GM18520 (cell line): ENCODE data around the gene TATDN3.
A peak's percentile ranks its signal among the peaks of the same experiment; 100 is the strongest.
"Not testable (repeated sequence)": the region's sequence is repeated elsewhere in the genome, so short reads cannot be mapped to it uniquely, and the experiment has no call there.

Source experiments
- ATAC-seq: cut with Tn5 transposase; IDR thresholded peaks from one replicate; pipeline ENCODE4 v1.9.1; 2021; ENCODE audit not compliant: unreplicated experiment

The TATDN3 gene

GRCh38 chr1:212774584-212774983 lies 17.1 kb upstream of the TATDN3 start:
- ATAC-seq: no peak

- ATAC-seq: no peak
Observed at GRCh38 chr1:212775241-212775640, 16.5 kb upstream of the TATDN3 start.

- ATAC-seq: no peak
Observed at GRCh38 chr1:212777151-212777550, 14.5 kb upstream of the TATDN3 start.

DNA sequence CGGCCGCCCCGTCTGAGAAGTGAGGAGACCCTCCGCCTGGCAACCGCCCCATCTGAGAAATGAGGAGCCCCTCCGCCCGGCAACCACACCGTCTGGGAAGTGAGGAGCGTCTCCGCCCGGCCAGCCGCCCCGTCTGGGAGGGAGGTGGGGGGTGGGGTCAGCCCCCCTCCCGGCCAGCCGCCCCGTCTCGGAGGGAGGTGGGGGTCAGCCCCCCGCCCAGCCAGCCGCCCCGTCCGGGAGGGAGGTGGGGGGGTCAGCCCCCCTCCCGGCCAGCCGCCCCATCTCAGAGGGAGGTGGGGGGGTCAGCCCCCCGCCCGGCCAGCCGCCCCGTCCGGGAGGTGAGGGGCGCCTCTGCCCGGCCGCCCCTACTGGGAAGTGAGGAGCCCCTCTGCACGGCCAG lies 12.6 kb upstream of the TATDN3 start:
- not testable (repeated sequence) for ATAC-seq

- ATAC-seq: no peak
Observed at GRCh38 chr1:212780759-212781158, 10.9 kb upstream of the TATDN3 start.

GRCh38 chr1:212781225-212781624 lies 10.5 kb upstream of the TATDN3 start:
- no peak for ATAC-seq

DNA sequence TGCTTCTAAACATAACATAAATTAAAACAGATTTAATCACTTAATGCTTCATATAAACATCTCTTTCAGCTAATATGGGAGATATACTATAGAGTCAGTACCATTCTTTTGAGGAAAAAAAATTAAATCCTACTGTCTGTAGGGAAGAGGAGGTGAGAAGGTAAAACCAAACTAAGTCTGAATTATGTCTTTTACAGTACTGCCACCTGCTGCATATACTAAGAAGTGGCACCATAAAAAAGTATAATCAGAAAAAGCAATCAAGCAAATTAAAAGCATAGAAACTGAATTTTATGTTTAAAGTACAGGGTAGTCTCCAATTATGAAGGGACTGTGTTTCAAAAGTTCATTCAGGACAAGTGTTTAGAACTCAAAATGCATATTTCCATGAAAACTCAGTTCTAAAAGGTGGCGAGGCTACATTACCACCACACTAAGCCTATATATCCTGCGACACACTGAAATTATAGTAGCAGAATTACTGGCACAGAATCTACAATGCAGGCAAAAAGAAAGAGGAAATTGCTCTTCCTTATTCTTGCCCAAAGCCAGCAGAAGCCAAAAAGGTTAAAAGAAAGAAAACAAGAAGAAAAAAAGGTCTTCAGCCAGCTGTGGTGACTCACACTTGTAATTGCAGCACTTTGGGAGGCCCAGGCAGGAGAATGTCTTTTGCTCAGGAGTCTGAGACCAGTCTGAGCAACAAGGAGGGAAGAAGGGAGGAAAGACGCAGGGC lies 9.1 kb upstream of the TATDN3 start:
- no peak for ATAC-seq

DNA sequence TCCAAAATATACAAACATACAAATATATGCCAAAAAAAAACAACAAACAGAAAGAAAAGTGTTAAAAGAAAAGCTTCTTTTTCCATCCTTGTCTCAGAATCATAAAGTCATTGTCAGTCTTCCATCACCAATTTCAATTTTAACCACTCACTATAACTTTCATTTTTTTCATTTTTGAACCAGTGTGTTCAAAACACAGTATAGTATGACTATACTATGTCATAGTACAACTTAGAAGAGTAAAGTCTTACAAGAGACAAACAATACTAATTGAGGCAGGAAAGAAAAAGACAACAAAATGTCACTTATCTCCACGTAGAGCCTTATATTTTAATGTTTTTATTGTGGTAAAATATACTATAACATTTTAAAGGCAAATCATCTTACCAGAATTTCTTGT lies 7.7 kb upstream of the TATDN3 start:
- ATAC-seq: no peak

DNA sequence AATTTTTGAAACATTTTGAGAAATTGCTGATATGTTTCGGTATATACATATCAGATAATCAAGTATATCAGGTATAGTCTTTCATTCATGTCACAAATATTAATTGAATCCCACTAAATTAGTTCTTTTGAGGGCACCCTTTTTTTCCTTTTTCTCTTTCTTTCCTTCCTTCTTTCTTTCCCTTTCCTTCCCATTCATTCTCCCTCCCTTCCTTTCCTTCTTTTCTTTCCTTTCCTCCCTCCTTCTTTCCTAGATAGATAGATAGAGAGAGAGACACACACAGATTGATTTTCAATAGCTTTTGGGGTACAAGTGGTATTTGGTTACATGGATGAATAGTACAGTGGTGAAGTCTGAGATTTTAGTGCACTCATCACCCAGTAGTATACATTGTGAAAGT lies 5.8 kb upstream of the TATDN3 start:
- no peak for ATAC-seq

- peak; percentile 17 for ATAC-seq
Observed at GRCh38 chr1:212791261-212791675, 426 bp upstream of the TATDN3 start.

DNA sequence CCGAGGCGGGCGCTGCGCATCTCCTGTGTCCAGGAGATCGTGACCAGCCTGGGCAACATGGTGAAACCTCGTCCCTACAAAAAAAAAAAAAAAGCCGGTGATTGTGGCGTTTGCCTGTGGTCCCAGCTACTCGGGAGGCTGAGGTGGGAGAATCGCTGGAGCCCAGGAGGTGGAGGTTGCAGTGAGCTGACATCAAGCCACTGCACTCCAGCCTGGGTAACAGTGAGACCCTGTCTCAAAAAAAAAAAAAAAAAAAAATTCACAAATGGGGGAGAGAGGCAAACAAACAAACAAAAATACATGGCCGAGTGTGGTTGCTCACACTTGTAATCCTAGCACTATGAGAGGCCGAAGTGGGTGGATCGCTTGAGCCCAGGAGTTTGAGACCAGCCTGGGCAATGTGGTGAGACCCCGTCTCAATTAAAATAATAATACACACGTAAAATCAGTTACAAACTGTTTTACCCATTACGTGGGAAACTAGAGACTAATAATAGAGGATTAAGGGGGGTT lies 758 bp downstream of the TATDN3 start:
- ATAC-seq: no peak

GRCh38 chr1:212794561-212795014 lies 2.9 kb downstream of the TATDN3 start:
- ATAC-seq: peak; percentile 68

GRCh38 chr1:212797681-212798080 lies 6.0 kb downstream of the TATDN3 start:
- no peak for ATAC-seq

DNA sequence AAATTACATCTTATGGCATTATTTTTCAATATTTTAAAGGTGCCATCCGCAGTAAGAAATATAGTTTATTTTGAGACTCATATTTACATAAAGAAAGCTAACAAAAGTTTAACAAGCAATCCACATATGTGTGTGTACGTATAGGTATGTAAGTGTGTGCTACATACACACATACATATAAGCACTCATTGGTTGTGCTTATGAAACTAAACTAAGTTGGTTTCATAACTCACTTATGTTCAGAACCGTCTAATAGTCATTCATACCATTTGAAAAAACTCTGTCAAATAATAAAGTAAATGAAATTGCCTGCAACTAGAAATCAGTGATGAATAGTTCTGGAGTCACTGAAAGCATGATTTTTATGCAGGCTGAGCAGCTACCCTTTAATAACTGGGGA lies 14.1 kb downstream of the TATDN3 start:
- no peak for ATAC-seq

GRCh38 chr1:212814537-212815334 lies 23.0 kb downstream of the TATDN3 start:
- ATAC-seq: no peak

DNA sequence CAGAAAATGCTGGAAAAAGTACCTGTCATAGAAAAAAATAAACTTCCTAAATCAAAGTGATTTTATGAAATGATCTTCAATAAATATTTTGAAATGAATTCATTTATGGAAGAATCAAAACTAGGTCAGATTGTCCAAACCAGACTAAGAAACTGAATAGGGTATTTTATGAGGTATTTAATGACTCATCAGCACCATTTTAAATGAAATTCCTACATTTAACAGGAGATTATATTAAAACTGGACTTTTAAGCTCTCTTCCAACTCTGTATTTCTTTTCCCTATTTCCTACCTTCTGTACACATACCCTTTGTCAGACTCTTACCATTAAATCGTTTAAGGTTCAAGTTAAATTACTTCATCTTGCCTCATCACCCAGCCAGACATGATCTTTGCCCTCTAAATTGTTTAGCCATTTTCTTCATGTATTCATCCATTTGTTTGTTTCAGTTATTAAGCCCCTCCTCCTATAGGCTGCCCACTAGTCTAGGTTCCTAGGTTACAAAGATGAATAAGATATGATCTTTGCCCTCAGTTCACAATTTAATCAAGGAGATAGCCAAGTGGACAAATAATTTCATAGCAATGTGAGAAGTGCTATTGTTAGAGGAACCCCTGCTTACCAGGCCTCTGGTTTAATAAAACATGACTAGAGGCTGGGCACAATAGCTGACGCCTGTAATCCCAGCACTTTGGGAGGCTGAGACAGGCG lies 25.0 kb downstream of the TATDN3 start:
- ATAC-seq: no peak

DNA sequence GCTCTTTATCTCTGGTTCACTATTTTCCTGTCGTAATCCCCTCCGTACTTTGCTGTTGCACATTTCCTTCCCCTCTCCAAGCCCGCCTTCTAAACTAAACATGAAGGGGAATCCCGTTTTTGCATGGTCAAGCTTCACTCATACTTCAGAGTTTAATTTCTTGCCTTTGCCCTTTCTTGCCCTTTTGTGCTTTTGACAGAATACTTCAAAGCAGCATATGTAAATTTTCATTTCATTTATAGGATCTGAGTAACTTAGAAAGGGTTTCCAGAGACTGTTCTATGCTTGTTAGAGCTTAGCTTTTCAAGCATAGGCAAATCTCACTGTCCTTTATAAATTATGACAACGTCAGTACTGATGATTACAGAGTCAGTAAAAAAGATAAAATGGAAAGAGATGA lies 28.0 kb downstream of the TATDN3 start:
- peak; percentile 49 for ATAC-seq

GRCh38 chr1:212820969-212821368 lies 29.3 kb downstream of the TATDN3 start:
- ATAC-seq: no peak

DNA sequence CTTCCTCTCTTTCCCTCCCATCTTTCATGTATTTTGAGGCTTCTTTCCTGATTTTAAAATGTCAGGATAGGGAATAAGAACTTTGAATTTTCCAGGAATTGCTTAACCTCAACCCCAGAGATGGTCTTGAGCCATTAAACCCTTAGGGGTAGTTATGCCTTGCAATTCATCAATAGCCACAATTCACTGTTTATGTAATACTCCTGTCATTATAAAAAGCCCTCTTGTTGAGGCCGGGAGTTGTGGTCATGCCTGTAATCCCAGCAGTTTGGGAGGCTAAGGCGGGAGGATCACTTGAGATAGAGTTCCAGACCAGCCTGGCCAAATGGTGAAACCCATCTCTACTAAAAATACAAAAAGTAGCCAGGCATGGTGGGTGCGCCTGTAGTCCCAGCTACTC lies 31.3 kb downstream of the TATDN3 start:
- no peak for ATAC-seq

GRCh38 chr1:212824201-212824600 lies 32.5 kb downstream of the TATDN3 start:
- no peak for ATAC-seq

DNA sequence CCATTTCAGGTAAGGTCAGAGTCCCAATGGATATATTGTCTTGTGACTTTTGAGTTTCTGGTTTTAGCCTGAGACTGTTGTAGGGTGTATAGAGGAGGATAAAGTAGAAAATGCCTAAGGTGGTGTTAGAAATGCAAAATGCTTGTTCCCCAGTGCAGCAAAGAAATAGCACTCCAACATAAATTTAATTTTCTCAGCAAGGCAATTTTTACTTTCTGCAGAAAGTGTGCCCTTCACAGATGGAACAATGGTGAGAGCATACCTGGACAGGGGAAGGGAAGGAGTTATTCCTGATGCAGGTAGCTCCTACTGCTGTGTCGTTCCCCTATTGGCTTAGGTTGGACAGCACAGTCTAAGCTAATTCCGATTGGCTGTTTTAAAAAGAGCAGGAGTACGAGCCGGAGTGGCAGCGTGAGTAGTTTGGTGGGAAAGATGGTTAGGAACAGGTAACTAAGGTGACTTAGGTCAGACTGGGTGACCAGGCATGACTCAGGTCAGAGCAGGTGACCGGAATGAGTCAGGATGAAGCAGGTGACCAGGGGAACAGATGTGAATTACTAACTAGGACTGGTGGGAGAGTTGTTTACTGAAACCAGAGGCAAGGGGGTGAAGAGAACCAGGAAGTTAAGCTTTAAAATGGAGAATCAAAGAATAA lies 34.2 kb downstream of the TATDN3 start:
- no peak for ATAC-seq
